Mesothelial cell of epicardium (in vitro differentiated cells): ENCODE measurements around the gene OR9Q1. TPM values are rescaled to one million over a fixed set of nuclear protein-coding genes. Genes with fewer than 3 reads are reported as not detected.
"Not testable (repeated sequence)": the region's sequence is repeated elsewhere in the genome, so short reads cannot be mapped to it uniquely, and the experiment has no call there.

Source experiments
- DNase-seq, 2 experiments: peaks; one replicate each; pipeline ENCODE4 v3.0.0; 2021; ENCODE audit warnings: low spot score in 2 of 2; ENCODE audit not compliant: unreplicated experiment in 2 of 2
- H3K27ac Mint-ChIP-seq: 2 replicates; pipeline ENCODE4 v1.8.0; 2021; ENCODE audit warnings: mixed read lengths
- H3K27me3 Mint-ChIP-seq: 2 replicates; pipeline ENCODE4 v1.8.0; 2021; ENCODE audit warnings: low read depth, mixed read lengths
- H3K36me3 Mint-ChIP-seq: 2 replicates; pipeline ENCODE4 v1.8.0; 2021; ENCODE audit warnings: mixed read lengths
- H3K4me1 Mint-ChIP-seq: 2 replicates; pipeline ENCODE4 v1.8.0; 2021; ENCODE audit warnings: mixed read lengths
- H3K4me3 Mint-ChIP-seq: 2 replicates; pipeline ENCODE4 v1.8.0; 2021; ENCODE audit warnings: mild to moderate bottlenecking, moderate library complexity, mixed read lengths
- H3K9me3 Mint-ChIP-seq: 2 replicates; pipeline ENCODE4 v1.8.0; 2021; ENCODE audit warnings: mixed read lengths
- total RNA-seq: library from RNA; stranded (reverse); gene quantifications from 3 replicates; pipeline ENCODE4 v1.2.1, GENCODE V29; 2021
- TF ChIP-seq, protein P1 (sequence below): fragments of 200-600 bp; sonication (generic); IDR thresholded peaks from one replicate; pipeline ENCODE4 v1.5.0; 2021; ENCODE audit warnings: antibody characterized with exemption; ENCODE audit not compliant: unreplicated experiment

Gene OR9Q1
- total RNA-seq, 1 donor from 2014 or later: not detected

DNA sequence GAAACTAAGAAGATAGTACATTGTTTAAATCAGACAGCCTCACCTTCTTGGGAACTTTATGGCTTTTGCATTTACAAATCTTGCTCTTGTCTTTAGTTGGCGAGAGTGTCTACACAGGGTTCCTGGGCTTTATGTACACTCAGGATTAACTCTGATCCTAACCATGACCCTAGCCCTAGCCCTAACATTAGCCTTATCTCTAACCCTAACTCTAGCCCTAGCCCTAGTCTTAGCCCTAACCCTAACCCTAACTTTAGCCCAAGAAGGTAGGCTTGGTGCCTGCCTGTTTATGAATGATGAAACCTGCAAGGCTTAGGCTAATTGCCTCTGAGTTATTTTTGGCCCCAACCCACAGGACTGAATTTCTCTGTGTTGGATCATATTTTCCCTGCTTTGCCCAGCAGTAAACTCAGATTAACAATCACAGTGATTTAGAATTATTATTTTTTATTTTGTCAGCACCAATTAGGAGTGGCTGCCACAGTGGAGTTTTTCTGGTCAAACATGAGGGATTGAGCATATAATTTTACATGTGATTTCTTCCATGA, 44.1 kb upstream of the OR9Q1 start:
- DNase-seq: no peak
- peaks cover 7% of the 10 kb centered on the region for H3K27me3 Mint-ChIP-seq
- no peak overlapping the region for H3K27ac Mint-ChIP-seq
- no peaks in the 10 kb centered on the region for H3K9me3 Mint-ChIP-seq
- H3K4me3 Mint-ChIP-seq: no peak overlapping the region
- TF ChIP-seq, protein P1, sequence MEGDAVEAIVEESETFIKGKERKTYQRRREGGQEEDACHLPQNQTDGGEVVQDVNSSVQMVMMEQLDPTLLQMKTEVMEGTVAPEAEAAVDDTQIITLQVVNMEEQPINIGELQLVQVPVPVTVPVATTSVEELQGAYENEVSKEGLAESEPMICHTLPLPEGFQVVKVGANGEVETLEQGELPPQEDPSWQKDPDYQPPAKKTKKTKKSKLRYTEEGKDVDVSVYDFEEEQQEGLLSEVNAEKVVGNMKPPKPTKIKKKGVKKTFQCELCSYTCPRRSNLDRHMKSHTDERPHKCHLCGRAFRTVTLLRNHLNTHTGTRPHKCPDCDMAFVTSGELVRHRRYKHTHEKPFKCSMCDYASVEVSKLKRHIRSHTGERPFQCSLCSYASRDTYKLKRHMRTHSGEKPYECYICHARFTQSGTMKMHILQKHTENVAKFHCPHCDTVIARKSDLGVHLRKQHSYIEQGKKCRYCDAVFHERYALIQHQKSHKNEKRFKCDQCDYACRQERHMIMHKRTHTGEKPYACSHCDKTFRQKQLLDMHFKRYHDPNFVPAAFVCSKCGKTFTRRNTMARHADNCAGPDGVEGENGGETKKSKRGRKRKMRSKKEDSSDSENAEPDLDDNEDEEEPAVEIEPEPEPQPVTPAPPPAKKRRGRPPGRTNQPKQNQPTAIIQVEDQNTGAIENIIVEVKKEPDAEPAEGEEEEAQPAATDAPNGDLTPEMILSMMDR: no peak
- H3K36me3 Mint-ChIP-seq: no peaks in the 10 kb centered on the region
- no peaks in the 10 kb centered on the region for H3K4me1 Mint-ChIP-seq

DNA sequence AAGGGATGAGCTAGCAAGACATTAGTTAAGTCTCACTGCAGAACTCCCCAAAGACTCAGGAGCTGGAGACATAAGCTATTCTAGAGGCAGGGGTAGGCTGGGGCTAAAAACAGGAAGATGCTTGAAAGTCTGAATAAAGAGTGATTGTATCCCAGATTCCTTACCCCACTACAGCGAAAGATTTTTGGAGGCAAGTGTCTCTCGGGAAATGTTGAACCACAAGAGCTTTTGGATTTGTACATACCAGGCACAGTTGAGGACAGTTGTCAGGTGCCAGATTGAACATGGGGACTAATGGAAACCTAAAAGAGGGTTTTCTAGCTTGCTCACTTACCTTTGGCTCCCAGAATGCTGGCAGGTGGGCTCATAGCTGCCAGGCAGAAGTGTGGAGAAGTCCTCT, 43.5 kb upstream of the OR9Q1 start:
- Mint-ChIP-seq H3K4me1 (no peaks in the 10 kb centered on the region), H3K27ac (no peak overlapping the region), H3K4me3 (no peak overlapping the region), H3K36me3 (no peaks in the 10 kb centered on the region), H3K9me3 (no peaks in the 10 kb centered on the region), H3K27me3 (peaks cover 7% of the 10 kb centered on the region)
- TF ChIP-seq, protein P1: no peak
- DNase-seq: no peak

DNA sequence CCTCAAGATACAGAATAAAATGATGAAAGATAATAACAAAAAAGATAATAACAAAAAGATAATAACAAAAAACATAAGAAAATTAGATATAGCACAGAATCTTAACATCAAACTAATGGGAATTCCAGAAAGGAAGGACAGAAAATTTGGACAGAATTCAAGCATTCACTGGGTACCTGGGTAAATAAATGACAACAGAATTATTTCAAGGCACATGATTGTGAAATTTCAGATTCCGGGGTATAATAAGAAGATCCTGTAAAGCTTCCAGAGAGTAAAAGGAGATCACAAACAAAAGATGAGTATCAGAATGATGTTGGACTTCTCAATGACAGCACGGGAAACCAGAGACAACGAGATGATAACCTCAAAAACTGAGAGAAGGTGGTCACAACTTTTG, 42.1 kb upstream of the OR9Q1 start:
- TF ChIP-seq, protein P1: no peak
- Mint-ChIP-seq H3K4me1 (no peaks in the 10 kb centered on the region), H3K4me3 (no peak overlapping the region), H3K27ac (no peak overlapping the region), H3K27me3 (peaks cover 7% of the 10 kb centered on the region), H3K36me3 (no peaks in the 10 kb centered on the region), H3K9me3 (no peaks in the 10 kb centered on the region)
- no peak for DNase-seq

DNA sequence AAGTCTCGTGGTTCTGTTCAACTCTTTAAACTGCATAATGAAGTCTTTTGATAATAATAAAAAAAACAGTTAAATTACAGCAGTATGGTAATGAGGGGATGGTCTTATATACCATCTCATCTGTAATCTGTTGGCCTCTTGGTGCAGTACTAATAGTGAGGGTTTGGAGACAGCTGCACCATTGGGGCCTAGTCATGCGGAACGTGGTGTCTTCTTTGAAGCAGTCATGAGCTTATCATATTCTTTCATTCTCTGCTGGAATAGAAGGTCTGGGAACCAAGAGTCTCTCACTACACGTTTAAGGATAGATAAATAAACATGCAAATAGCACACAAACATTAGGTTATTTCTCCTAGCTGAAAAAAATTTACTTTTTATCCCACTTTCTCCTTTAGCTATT, 40.9 kb upstream of the OR9Q1 start:
- TF ChIP-seq, protein P1: no peak
- Mint-ChIP-seq H3K4me3 (no peak overlapping the region), H3K4me1 (no peaks in the 10 kb centered on the region), H3K9me3 (peaks cover 8% of the 10 kb centered on the region), H3K27ac (no peak overlapping the region), H3K27me3 (peaks cover 7% of the 10 kb centered on the region), H3K36me3 (no peaks in the 10 kb centered on the region)
- DNase-seq: no peak

DNA sequence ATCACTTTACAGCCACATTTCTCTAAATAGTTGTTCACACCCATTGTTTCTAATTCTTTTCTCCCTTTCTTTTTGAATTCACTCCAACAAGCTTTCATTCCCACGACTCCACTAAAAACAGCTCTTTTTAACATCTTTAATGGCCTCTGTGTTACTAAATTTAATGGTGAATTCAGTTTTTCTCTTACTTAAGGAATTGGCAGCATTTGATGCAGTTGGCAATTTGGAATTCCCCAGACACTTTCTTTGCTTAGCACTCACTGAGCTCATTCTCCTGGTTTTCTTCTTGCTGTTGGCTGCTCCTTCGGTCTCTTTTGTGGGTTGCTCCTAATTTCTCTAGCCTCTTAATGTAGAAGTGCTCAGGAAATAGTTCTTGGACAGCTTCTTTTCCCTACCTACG, 40.5 kb upstream of the OR9Q1 start:
- Mint-ChIP-seq H3K27me3 (peaks cover 7% of the 10 kb centered on the region), H3K27ac (no peak overlapping the region), H3K4me1 (no peaks in the 10 kb centered on the region), H3K9me3 (peaks cover 12% of the 10 kb centered on the region), H3K4me3 (no peak overlapping the region), H3K36me3 (no peaks in the 10 kb centered on the region)
- TF ChIP-seq, protein P1: no peak
- DNase-seq: no peak

DNA sequence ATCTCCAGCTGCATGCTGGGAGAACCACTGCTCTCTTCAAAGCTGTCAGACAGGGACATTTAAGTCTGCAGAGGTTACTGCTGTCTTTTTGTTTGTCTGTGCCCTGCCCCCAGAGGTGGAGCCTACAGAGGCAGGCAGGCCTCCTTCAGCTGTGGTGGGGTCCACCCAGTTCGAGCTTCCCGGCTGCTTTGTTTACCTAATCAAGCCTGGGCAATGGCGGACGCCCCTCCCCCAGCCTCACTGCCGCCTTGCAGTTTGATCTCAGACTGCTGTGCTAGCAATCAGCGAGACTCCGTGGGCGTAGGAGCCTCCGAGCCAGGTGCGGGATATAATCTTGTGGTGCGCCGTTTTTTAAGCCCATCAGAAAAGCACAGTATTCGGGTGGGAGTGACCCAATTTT, 24.2 kb upstream of the OR9Q1 start:
- H3K27ac Mint-ChIP-seq, H3K4me3 Mint-ChIP-seq, H3K4me1 Mint-ChIP-seq, DNase-seq, H3K36me3 Mint-ChIP-seq, H3K9me3 Mint-ChIP-seq: not testable (repeated sequence)
- peaks cover 10% of the 10 kb centered on the region for H3K27me3 Mint-ChIP-seq

DNA sequence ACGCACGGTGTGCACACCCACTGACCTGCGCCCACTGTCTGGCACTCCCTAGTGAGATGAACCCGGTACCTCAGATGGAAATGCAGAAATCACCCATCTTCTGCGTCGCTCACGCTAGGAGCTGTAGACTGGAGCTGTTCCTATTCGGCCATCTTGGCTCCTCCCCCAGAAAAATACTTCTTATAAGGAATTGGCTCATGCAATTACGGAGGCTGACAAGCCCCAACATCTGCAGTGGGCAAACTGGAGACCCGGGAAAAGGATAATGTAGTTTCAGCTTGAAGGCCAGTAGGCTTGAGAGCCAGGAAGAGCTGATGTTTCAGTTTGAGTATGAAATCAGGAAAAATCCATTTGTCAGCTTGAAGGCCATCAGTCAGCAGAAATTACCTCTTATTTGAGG, 23.7 kb upstream of the OR9Q1 start:
- not testable (repeated sequence) for H3K27ac Mint-ChIP-seq, H3K4me1 Mint-ChIP-seq, H3K4me3 Mint-ChIP-seq, H3K36me3 Mint-ChIP-seq, H3K9me3 Mint-ChIP-seq, DNase-seq
- H3K27me3 Mint-ChIP-seq: peaks cover 10% of the 10 kb centered on the region
